PFSK-1 (cell line): ENCODE data around the gene PTPRQ.

Experiments
- POLR2AphosphoS5 ChIP-seq: IDR thresholded peaks from 2 replicates; pipeline ENCODE4 v1.6.1; 2012; ENCODE audit warnings: low read depth, mild to moderate bottlenecking, control low read depth, low read length, moderate library complexity
- SIN3A ChIP-seq: IDR thresholded peaks from 2 replicates; pipeline ENCODE4 v1.6.1; 2012; ENCODE audit warnings: mild to moderate bottlenecking, low read length, moderate library complexity, borderline replicate concordance; ENCODE audit not compliant: insufficient read depth
- TAF1 ChIP-seq: IDR thresholded peaks from 2 replicates; pipeline ENCODE4 v1.6.1; 2012; ENCODE audit warnings: low read length, control low read depth, borderline replicate concordance; ENCODE audit not compliant: insufficient read depth
- TF ChIP-seq, protein P1 (sequence below), 2 experiments: IDR thresholded peaks; 2 replicates each; pipeline versions ENCODE4 v1.6.1 to v1.8.0; 2011 to 2012; ENCODE audit warnings: low read depth in 2 of 2, low read length in 2 of 2, control low read depth in 1 of 2, inconsistent platforms in 1 of 2, mild to moderate bottlenecking in 1 of 2, moderate library complexity in 1 of 2; ENCODE audit not compliant: insufficient read depth in 1 of 2

- no peak for TF ChIP-seq TAF1
- no peak for TF ChIP-seq POLR2AphosphoS5
- TF ChIP-seq SIN3A = no peak
- TF ChIP-seq, protein P1, sequence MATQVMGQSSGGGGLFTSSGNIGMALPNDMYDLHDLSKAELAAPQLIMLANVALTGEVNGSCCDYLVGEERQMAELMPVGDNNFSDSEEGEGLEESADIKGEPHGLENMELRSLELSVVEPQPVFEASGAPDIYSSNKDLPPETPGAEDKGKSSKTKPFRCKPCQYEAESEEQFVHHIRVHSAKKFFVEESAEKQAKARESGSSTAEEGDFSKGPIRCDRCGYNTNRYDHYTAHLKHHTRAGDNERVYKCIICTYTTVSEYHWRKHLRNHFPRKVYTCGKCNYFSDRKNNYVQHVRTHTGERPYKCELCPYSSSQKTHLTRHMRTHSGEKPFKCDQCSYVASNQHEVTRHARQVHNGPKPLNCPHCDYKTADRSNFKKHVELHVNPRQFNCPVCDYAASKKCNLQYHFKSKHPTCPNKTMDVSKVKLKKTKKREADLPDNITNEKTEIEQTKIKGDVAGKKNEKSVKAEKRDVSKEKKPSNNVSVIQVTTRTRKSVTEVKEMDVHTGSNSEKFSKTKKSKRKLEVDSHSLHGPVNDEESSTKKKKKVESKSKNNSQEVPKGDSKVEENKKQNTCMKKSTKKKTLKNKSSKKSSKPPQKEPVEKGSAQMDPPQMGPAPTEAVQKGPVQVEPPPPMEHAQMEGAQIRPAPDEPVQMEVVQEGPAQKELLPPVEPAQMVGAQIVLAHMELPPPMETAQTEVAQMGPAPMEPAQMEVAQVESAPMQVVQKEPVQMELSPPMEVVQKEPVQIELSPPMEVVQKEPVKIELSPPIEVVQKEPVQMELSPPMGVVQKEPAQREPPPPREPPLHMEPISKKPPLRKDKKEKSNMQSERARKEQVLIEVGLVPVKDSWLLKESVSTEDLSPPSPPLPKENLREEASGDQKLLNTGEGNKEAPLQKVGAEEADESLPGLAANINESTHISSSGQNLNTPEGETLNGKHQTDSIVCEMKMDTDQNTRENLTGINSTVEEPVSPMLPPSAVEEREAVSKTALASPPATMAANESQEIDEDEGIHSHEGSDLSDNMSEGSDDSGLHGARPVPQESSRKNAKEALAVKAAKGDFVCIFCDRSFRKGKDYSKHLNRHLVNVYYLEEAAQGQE (IDR thresholded peaks at IDR 0.05; ENCODE audit: insufficient read depth in 1 of 2, low read depth in 2 of 2, low read length in 2 of 2) = no peak
These were observed 192.8 kb downstream of the PTPRQ start for GRCh38 chr12:80636832-80637231.
